Hematopoietic multipotent progenitor cell treated with erythropoietin and hydrocortisone succinate and interleukin-3 and kit ligand, for 8 days (in vitro differentiated cells): Measurements from ENCODE around the gene IL17B.

Source experiments
- DNase-seq: peaks from one replicate; pipeline ENCODE4 v3.0.0-alpha.2; 2015

Gene IL17B

DNA sequence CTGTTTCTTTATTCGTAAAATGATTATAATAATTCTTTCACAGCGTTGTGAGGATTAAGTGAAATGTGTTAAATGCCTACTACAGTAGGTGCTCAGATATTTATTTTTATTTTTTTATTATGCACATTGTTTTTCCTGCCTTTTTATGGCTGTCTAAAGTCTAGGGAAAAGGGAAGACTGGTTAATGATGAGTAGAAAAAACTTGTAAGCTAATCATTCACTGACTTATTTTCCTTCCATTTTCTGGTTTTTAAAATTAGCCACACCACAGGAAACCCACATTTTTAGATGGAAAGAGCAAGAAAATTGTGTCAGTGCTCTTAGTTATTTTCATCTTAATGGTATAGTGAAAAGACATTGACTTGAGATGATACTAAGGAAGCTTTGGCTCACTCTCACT is 25.2 kb downstream of the IL17B start:
- DNase-seq, result no peak

DNA sequence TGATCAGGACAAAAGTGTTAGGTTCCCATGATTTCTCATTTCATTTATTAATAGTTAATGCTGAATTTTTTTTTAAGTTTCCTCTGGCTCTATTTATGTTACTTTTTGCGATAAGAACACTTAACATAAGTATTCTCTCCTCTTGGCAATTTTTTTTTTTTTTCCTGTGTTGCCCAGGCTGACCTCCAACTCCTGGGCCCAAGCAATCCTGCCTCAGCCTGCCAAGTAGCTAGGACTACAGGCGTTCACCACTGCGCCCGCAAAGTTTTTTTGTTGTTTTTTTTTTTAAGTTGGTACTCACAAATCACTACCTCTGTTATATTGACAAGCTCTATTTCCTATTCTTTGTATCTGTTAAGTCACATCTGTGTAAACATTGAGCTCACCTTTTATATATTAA is 26.9 kb downstream of the IL17B start:
- no peak for DNase-seq

DNA sequence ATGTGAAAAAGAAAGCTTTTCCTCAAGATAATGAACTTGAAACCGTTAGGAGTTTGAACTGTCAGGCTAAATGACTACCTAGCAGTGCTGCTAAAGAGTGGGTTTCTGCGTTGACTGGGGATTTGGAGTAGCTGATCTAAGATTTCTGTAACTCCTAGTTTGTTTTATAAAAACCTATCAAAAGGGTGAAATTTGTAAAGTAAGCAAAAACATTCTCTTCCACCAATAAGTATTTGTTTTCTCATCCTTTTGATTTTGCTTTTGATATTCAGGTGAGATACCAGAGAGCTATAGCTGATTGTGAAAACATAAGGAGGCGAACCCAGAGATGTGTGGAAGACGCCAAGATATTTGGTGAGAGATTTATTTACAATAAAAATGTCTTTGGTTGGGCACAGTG is 29.7 kb downstream of the IL17B start:
- no peak for DNase-seq

DNA sequence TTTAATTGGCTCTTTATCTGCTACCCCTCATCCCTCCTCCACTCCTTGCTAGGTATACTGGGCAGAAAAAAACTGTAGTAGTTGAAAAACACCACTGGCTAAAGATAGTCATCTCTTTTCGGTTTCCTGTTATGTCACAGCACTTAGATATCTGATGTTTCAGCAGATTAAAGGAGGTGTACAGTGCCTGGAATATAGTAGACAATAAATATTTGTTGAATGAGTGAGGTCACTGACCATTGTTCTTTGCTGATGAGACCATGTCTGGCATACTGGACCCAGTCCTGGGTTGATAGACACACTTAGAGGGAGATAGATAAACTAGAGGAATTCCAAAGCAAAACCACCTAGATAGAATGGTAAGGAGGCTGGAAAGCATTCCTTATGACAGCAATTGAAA is 30.6 kb downstream of the IL17B start:
- no peak for DNase-seq

DNA sequence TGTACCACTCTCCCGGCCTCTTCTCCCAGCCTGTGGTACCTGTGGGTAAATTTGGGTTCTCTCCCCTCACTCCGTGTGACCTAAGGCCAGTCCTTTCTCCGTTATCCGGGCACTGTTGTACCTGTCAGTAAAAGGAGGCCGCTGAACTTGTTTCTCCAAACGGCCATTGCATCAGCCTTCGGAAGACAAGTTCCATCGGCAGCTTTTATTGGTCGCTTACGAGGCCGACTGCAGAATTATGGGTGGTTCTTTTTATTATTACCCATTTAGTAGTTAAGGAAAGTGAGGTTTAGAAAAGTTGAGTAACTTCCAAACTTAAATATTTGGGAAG is 33.2 kb downstream of the IL17B start:
- peak; percentile 62 for DNase-seq

DNA sequence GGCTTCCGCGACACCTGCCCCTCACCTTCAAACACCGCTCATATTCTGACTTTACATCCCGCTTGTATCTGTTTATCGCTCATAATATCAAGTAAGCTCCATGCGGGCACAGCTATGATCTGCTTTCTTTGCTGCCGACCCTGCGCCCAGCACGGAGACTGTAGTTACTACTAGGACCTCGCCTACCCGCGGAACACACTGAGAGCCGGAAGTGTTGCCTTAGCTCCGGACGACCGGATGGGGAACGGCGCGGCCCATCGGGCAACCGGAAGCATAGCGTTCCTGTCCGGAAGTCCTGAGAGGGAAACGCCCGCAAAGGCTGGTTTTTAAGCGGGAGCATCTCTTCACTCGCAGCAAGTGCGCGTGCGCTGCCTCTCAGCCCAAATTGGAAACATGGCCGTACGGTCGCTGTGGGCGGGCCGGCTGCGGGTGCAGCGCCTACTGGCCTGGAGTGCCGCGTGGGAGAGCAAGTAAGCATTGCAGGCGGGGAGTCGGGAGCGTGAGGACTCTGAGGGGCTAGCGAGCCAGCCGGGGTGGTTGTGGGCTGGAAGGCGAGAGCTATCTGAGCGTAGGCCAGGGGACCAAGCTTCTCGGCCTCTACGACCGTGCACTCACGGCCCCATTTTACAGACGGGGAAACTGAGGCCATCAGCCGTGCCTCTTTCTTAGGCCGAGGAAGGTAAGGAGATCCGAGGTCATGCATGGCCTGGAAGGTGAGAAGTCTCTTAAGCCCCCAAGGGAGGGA is 33.8 kb downstream of the IL17B start, which contains the start of gene GRPEL2:
TSS of gene GRPEL2 (plus strand) at position 353 of the 745 bp plus-strand sequence. CDS start at position 394, 41 bp downstream.
- peak; percentile 99 for DNase-seq

DNA sequence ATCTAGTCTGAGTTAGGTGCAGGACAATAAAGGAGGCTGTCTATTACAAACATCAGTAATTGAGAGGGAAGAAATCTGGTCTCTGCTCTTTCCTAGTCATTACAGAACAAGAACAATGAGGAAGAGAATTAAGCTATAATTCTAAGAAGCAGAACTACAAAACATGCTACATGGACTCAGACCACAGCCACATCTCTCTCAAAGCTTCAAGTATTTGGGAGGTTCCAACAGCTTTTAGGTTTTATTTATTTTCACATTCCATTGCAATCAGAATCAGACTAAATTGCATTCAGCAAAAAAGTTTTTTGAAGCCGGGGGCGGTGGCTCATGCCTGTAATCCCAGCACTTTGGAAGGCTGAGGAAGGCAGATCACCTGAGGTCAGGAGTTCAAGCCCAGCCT is 34.9 kb downstream of the IL17B start:
- no peak for DNase-seq

DNA sequence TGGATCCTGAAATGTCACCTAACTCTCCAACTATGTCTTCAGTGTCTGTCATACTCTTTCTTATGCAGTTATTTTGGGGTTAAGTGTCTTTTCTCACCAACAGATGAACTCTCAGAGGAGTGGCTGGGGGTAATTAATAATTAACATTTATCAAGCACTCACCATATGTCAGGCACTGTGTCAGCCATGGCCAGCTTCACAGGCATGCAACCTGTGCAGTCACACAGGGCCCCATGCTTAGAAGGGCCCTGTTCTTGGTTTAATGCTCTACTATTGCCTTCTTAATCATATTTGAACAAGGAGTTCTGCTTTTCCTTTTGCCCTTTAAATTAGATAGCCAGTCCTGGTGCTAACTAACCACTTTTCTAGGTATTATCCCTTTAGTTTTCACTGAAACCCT is 37.2 kb downstream of the IL17B start:
- no peak for DNase-seq

DNA sequence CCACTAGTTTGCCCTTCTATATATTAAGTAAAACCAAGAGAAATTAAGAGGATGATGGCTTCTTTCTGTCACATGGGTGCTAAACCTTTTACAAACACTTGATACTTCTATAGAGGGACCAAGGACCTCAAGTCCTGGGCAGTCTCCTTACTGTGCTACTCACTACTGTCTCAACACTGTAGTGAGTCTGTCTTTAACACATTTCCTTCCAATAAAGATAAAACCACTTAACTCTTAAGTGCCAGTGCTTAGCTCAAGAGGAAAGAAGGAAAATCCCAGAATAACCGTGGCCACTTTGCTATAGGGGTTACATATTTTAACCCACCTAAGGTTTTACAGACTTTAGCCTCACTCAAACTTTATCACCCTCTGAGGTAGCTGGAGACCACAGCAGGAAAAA is 38.2 kb downstream of the IL17B start:
- no peak for DNase-seq

DNA sequence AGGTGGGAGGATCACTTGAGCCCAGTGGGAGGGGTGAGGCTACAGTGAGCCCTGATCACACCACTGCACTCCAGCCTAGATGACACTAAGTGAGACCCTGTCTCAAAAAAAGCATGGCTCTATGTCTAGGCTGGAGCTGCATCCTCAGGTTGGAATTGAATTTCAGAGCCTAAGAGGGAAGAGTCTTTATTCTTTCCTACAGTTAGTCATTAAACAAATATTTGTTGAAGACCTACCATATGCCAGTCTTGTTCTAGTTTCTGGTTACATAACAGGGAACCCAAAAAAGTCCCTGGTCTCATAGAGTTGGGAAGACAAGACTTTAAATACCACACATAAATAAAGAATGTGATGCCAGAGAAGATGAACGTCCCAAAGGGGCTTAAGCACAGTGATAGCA is 40.7 kb downstream of the IL17B start:
- no peak for DNase-seq

DNA sequence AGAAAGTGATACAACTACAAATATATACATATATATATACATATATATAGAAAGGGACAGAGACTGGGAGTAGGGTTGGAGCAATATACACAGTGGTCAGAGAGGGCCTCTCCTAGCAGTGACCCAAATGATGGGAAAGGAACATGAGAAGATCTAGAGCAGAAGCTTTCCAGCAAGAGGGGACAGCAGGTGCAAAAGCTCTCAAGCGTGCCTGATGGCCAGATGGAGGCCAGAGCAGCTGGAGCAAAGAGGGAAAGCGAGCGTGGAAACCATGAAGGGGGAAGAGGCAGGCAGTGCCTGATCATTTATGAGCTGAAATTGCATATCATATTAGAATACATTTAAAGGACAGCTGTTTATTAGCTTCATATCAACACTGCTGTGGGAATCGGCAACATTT is 41.4 kb downstream of the IL17B start:
- no peak for DNase-seq

DNA sequence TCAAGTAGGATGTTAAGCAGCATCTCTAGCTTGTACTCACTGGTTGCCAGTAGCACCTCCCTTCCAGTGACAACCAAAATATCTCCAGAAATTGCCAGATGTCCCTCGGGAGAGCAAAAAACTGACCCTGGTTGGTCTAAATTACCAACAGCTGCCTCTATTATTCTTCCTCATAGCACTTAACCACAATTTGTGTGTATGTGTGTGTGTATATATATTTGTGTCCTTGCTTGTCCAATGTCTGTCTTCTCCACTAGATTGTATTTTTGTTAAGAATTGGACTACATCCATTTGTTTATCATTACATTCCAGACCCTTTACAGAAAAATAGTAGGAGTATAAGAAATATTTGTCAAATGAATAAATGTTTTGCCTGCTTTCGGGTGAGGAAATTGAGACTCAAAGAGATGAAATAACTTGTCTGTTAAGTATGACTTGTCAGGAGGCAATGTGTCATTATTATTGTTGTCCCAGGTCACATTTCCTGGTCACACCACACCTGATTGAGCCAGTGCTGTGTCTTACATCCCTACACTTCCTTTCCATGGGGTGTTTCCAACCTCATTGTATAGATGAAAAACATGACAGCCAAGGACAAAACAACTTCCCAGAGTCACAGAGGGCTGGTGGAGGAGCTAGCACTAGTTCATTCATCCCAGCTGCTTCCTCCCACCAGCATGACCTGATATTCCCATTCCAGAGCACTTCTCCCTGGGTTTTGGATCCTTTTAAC is 45.2 kb downstream of the IL17B start:
- DNase-seq, result no peak

DNA sequence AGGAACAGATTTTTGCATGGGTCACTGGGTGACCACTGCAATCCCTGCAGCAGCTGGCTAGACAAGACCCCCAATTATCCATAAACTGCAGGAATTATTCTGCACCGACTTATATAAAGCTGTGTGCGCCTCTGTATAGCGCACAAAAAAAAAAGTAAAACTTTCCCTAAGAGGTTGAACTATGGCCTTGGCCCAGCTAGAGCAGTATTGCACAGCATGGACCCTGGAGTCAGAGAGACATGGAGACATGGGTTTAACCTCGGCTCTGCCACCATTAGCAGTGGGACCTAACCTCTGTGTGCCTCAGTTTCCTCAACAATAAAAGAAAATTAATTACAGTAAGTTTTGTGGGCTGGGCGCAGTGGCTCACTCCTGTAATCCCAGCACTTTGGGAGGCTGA is 50.9 kb downstream of the IL17B start:
- no peak for DNase-seq

DNA sequence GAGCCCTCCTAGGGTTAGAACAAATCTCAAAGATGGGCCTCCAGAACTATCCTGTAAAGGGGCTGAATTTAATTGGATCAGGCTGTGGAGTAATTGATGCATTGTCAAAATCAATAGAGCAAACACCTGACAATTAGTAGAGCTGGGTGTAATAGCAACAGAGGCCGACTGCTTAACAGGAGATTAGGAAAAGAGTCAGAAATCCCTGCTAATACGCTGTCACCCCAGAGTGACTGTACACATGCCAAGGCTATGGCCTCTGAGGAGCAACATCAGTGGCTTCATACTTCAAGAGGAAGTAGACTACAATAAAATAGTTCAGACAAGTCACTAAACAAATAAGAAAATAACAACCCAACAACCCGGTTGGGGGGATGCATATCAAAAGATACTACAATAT is 52.5 kb downstream of the IL17B start:
- DNase-seq, result no peak

DNA sequence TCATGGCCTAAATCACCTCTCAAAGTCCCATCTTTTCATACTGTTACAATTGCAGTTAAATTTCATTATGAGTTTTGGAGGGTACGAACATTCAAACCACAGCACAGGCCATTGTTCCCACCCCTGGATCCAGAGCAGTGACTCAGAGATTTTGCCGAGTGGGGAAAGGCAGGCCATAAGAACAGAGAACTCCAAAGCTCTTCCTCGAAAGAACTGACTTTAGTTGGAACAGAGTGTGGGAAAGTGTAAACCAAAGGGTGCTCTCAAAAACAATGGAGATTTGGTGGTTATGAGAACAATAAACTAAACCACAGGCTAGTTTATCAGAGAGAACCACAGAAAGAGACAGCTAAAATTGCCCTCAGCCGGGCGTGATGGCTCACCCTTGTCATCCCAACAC is 53.2 kb downstream of the IL17B start:
- DNase-seq, result no peak

DNA sequence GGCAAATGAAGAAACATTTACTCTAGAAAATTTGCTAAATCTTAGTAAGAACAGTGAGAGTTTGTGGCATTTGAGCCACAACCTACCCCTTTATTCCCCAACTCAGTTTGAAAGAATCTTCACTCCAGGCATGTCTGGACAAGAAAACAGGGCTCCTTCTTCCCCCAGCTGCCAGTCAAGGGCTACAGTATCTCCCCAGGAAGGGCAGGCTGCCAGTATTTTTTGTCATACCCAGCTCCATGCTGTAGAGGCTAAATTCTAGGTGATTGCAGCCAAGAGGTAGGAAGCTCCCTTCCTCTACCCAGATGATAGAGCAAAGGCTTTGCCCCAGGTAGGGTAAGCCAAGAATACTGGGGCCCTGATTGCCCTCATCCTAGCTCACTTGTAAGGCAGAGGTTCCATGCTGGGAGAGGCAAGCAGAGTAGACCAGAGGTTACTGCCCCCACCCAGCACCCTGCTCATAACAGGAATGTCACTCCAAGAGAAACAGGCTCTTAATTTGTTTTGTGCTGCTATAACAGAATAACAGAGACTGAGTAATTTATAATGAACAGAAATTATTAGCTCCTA is 53.8 kb downstream of the IL17B start:
- peak; percentile 30 for DNase-seq

DNA sequence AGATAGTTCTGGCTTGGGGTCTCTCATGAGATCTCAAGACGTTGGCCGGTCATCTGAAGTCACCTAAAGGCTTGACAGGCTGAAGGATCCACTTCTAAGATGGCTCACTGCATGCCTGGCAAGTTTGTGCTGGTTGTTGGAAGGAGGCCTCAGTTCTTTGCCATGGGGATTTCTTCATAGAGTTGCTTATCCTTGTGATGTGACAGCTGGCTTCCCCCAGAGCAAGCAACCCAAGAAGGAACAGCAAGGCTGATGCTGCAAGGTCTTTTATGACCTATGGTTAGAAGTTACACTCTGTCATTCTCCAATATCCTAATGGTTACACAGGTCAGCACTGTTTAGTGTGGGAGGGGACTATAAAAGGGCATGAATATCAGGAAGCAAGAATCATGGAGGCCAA is 54.5 kb downstream of the IL17B start:
- DNase-seq, result no peak
